OCI-LY3 (cell line): ENCODE measurements around the gene LRCH3.

Experiments
- H2AFZ ChIP-seq: fragments of 200-600, 300-600 bp; shearing (Covaris generic); 2 replicates; pipeline ENCODE4 v1.6.0; 2014; ENCODE audit warnings: antibody characterized with exemption, low read depth, low read length
- H3K27ac ChIP-seq: fragments of 200-600, 300-600 bp; sonication (generic); 2 replicates; pipeline ENCODE4 v1.5.1; 2014; ENCODE audit warnings: mild to moderate bottlenecking, low read length, moderate library complexity, mixed read lengths
- H3K27me3 ChIP-seq: fragments of 200-600, 300-600 bp; sonication (generic); 2 replicates; pipeline ENCODE4 v1.6.1; 2014; ENCODE audit warnings: low read depth, low read length, mixed read lengths
- H3K36me3 ChIP-seq: fragments of 200-600, 300-600 bp; sonication (generic); replicated peaks from 2 replicates; pipeline ENCODE3; 2014; ENCODE audit warnings: low read depth, low read length, mixed read lengths
- H3K4me1 ChIP-seq: fragments of 300-600, 200-600 bp; sonication (generic); 2 replicates; pipeline ENCODE4 v1.6.1; 2014; ENCODE audit warnings: low read length, mixed read lengths
- H3K4me2 ChIP-seq: fragments of 200-600, 300-600 bp; sonication (generic); 2 replicates; pipeline ENCODE4 v1.6.1; 2014; ENCODE audit warnings: low read length, mixed read lengths
- H3K4me3 ChIP-seq: fragments of 300-600, 200-600 bp; sonication (generic); 2 replicates; pipeline ENCODE4 v1.5.1; 2014; ENCODE audit warnings: antibody characterized with exemption, mild to moderate bottlenecking, low read length, moderate library complexity
- H3K79me2 ChIP-seq: fragments of 300-600, 200-600 bp; shearing (Covaris generic); 2 replicates; pipeline ENCODE4 v1.6.1; 2014; ENCODE audit warnings: mild to moderate bottlenecking, low read length, mixed read lengths
- H3K9ac ChIP-seq: fragments of 300-600, 200-600 bp; shearing (Covaris generic); 2 replicates; pipeline ENCODE4 v1.6.0; 2014; ENCODE audit warnings: mild to moderate bottlenecking, low read length, moderate library complexity
- H3K9me3 ChIP-seq: fragments of 200-600, 300-600 bp; shearing (Covaris generic); 2 replicates; pipeline ENCODE4 v1.6.1; 2014; ENCODE audit warnings: low read length, mixed read lengths; ENCODE audit not compliant: insufficient read depth
- H4K20me1 ChIP-seq: fragments of 200-600, 300-600 bp; sonication (generic); 2 replicates; pipeline ENCODE4 v1.6.1; 2016; ENCODE audit warnings: low read length, mixed read lengths; ENCODE audit not compliant: insufficient read depth
- CTCF ChIP-seq: fragments of 200-600, 300-600 bp; sonication (generic); IDR thresholded peaks from 2 replicates; pipeline ENCODE4 v1.5.1; 2014; ENCODE audit warnings: antibody characterized with exemption, low read length, low read depth
- EZH2phosphoT487 ChIP-seq: fragments of 200-600 bp; shearing (Covaris generic); IDR thresholded peaks from 2 replicates; pipeline ENCODE4 v1.6.1; 2018; ENCODE audit warnings: antibody characterized with exemption, mixed run types, low read depth

Gene LRCH3

GRCh38 chr3:197748597-197749314 is 42.3 kb upstream of the LRCH3 start:
- H4K20me1 ChIP-seq = peaks cover 23% of the 10 kb centered on the region
- H3K27ac ChIP-seq = peak overlapping the region; percentile 20
- no peaks in the 10 kb centered on the region for H3K36me3 ChIP-seq
- H3K4me1 ChIP-seq = peaks cover 21% of the 10 kb centered on the region
- H3K4me3 ChIP-seq = peak overlapping the region; percentile 88
- H3K9ac ChIP-seq = peak overlapping the region; percentile 41
- peaks cover 32% of the 10 kb centered on the region for H3K79me2 ChIP-seq
- no peaks in the 10 kb centered on the region for H3K9me3 ChIP-seq
- peak overlapping the region; percentile 56 for H2AFZ ChIP-seq
- H3K27me3 ChIP-seq = no peaks in the 10 kb centered on the region
- TF ChIP-seq EZH2phosphoT487 (no peak), CTCF (no peak)
- H3K4me2 ChIP-seq = peak overlapping the region; percentile 74

GRCh38 chr3:197749315-197749600 is 41.8 kb upstream of the LRCH3 start:
- H3K4me1 ChIP-seq = peaks cover 21% of the 10 kb centered on the region
- H3K27ac ChIP-seq = peak overlapping the region; percentile 20
- H3K27me3 ChIP-seq = no peaks in the 10 kb centered on the region
- H3K9ac ChIP-seq = peak overlapping the region; percentile 41
- peaks cover 37% of the 10 kb centered on the region for H3K79me2 ChIP-seq
- H4K20me1 ChIP-seq = peaks cover 23% of the 10 kb centered on the region
- H3K36me3 ChIP-seq = no peaks in the 10 kb centered on the region
- peak overlapping the region; percentile 56 for H2AFZ ChIP-seq
- H3K4me3 ChIP-seq = peak overlapping the region; percentile 88
- no peaks in the 10 kb centered on the region for H3K9me3 ChIP-seq
- TF ChIP-seq EZH2phosphoT487 = no peak
- TF ChIP-seq CTCF = no peak
- H3K4me2 ChIP-seq = peak overlapping the region; percentile 74

GRCh38 chr3:197749601-197750395 is 41.3 kb upstream of the LRCH3 start, which contains the start of gene FYTTD1:
FYTTD1 (plus strand) TSS chr3:197749883; CDS start chr3:197749972, 89 bp downstream.
- peak within 1 kb of the TSS; percentile 51 for H3K27ac ChIP-seq
- H3K9ac ChIP-seq = peak within 1 kb of the TSS; percentile 86

More at GRCh38 chr3:197749601-197750395, 41.3 kb upstream of the LRCH3 start, which contains the start of gene FYTTD1:
- H3K27me3 ChIP-seq = no peaks in the 10 kb centered on the region
- H3K4me3 ChIP-seq = peak within 1 kb of the TSS; percentile 88
- peak within 1 kb of the TSS; percentile 56 for H2AFZ ChIP-seq
- peaks cover 42% of the 10 kb centered on the region for H3K79me2 ChIP-seq
- no peaks in the 10 kb centered on the region for H3K9me3 ChIP-seq
- peaks cover 21% of the 10 kb centered on the region for H3K4me1 ChIP-seq
- TF ChIP-seq CTCF (peak; percentile 32), EZH2phosphoT487 (no peak)
- H3K36me3 ChIP-seq = no peaks in the 10 kb centered on the region
- H4K20me1 ChIP-seq = peaks cover 23% of the 10 kb centered on the region
- peak within 1 kb of the TSS; percentile 74 for H3K4me2 ChIP-seq
